IMR-90 (cell line): ENCODE results near the gene CGNL1. TPM values are rescaled to one million over a fixed set of nuclear protein-coding genes. Genes with fewer than 3 reads are reported as not detected.

Source experiments
- ATAC-seq: fragments of 200-7000 bp; cut with Tn5 transposase; 2 replicates; pipeline ENCODE4 v1.9.1; 2020; ENCODE audit warnings: low read depth, mild to moderate bottlenecking, moderate library complexity
- BruUV-seq: library from RNA; stranded (reverse); fragments of 400-500 nt; replicated peaks from 2 replicates; lab custom pipeline; 2021; lab: Mats Ljungman, UMichigan
- CTCF ChIA-PET: fragments of 300-600 bp; formaldehyde crosslinking; extraction: SDS; loops from one replicate; lab custom pipeline; 2021; ENCODE audit warnings: antibody characterized with exemption; lab: Yijun Ruan, JAX
- POLR2A ChIA-PET: fragments of 300-600 bp; sonication (Branson Sonifier 250); formaldehyde crosslinking; loops from one replicate; lab custom pipeline; 2022; ENCODE audit warnings: antibody characterized with exemption; ENCODE audit not compliant: unreplicated experiment; lab: Charles Lee
- DNase-seq: peaks from one replicate; pipeline ENCODE4 v3.0.0; 2013
- H2AFZ ChIP-seq: replicated peaks from 2 replicates; pipeline ENCODE3; 2013; ENCODE audit warnings: low read length, mild to moderate bottlenecking; ENCODE audit not compliant: poor library complexity
- H2AK5ac ChIP-seq: 2 replicates; pipeline ENCODE4 v1.6.1; 2013; ENCODE audit warnings: low read depth, low read length, inconsistent platforms
- H2AK9ac ChIP-seq: replicated peaks from 2 replicates; pipeline ENCODE3; 2013; ENCODE audit warnings: mild to moderate bottlenecking, low read depth, low read length, moderate library complexity; ENCODE audit not compliant: poor library complexity
- H2BK120ac ChIP-seq: 2 replicates; pipeline ENCODE4 v1.6.1; 2013; ENCODE audit warnings: low read depth, low read length, inconsistent platforms
- H2BK15ac ChIP-seq: 3 replicates; pipeline ENCODE4 v1.6.1; 2013; ENCODE audit warnings: low read depth, low read length, inconsistent platforms
- H2BK20ac ChIP-seq: 2 replicates; pipeline ENCODE4 v1.6.1; 2013; ENCODE audit warnings: low read depth, mild to moderate bottlenecking, inconsistent platforms, low read length, moderate library complexity
- H2BK5ac ChIP-seq: 2 replicates; pipeline ENCODE4 v1.6.1; 2013; ENCODE audit warnings: mild to moderate bottlenecking, low read depth, low read length, inconsistent platforms; ENCODE audit not compliant: poor library complexity, severe bottlenecking
- H3K14ac ChIP-seq: replicated peaks from 2 replicates; pipeline ENCODE4 v1.6.1; 2013; ENCODE audit warnings: low read depth, low read length, inconsistent platforms
- H3K18ac ChIP-seq: 2 replicates; pipeline ENCODE4 v1.6.1; 2013; ENCODE audit warnings: low read depth, low read length, control low read depth
- H3K23ac ChIP-seq: 2 replicates; pipeline ENCODE4 v1.6.1; 2013; ENCODE audit warnings: low read depth, low read length, inconsistent platforms
- H3K27ac ChIP-seq: 2 replicates; pipeline ENCODE4 v1.5.1; 2013; ENCODE audit warnings: mild to moderate bottlenecking, control low read depth, low read length; ENCODE audit not compliant: insufficient read depth
- H3K27me3 ChIP-seq: 2 replicates; pipeline ENCODE4 v1.6.1; 2013; ENCODE audit warnings: low read length; ENCODE audit not compliant: control insufficient read depth, insufficient read depth
- H3K36me3 ChIP-seq: 2 replicates; pipeline ENCODE4 v1.6.1; 2013; ENCODE audit warnings: low read length, mixed read lengths; ENCODE audit not compliant: control insufficient read depth, insufficient read depth
- H3K4ac ChIP-seq: 2 replicates; pipeline ENCODE4 v1.6.1; 2013; ENCODE audit warnings: low read depth, low read length, inconsistent platforms
- H3K4me1 ChIP-seq: 2 replicates; pipeline ENCODE4 v1.6.1; 2013; ENCODE audit warnings: low read length, mixed read lengths; ENCODE audit not compliant: control insufficient read depth, insufficient read depth
- H3K4me2 ChIP-seq: 2 replicates; pipeline ENCODE4 v1.6.1; 2013; ENCODE audit warnings: low read depth, mild to moderate bottlenecking, control low read depth, low read length, moderate library complexity
- H3K4me3 ChIP-seq: 2 replicates; pipeline ENCODE4 v1.5.1; 2013; ENCODE audit warnings: low read depth, mild to moderate bottlenecking, control low read depth, low read length, moderate library complexity; ENCODE audit not compliant: insufficient read depth
- H3K56ac ChIP-seq: 2 replicates; pipeline ENCODE4 v1.6.1; 2013; ENCODE audit warnings: low read length, inconsistent platforms; ENCODE audit not compliant: insufficient read depth; ENCODE audit errors: extremely low read depth
- H3K79me1 ChIP-seq, 2 experiments: 2 replicates each; pipeline ENCODE4 v1.6.1; 2013; ENCODE audit warnings: low read length in 2 of 2, inconsistent platforms in 1 of 2, low read depth in 1 of 2
- H3K9ac ChIP-seq: 2 replicates; pipeline ENCODE4 v1.6.1; 2013; ENCODE audit warnings: low read depth, low read length, control low read depth
- H3K9me1 ChIP-seq: 2 replicates; pipeline ENCODE4 v1.6.1; 2013; ENCODE audit warnings: low read length, inconsistent platforms; ENCODE audit not compliant: insufficient read depth
- H3K9me3 ChIP-seq: 2 replicates; pipeline ENCODE4 v1.6.1; 2013; ENCODE audit warnings: low read length; ENCODE audit not compliant: control insufficient read depth, insufficient read depth
- H4K20me1 ChIP-seq: 2 replicates; pipeline ENCODE4 v1.6.1; 2013; ENCODE audit warnings: low read length, inconsistent platforms; ENCODE audit not compliant: insufficient read depth
- H4K5ac ChIP-seq: 2 replicates; pipeline ENCODE4 v1.6.1; 2013; ENCODE audit warnings: mild to moderate bottlenecking, low read depth, low read length, control low read depth
- H4K8ac ChIP-seq, 2 experiments: 2 replicates each; pipeline ENCODE4 v1.6.1; 2013; ENCODE audit warnings: low read depth in 2 of 2, low read length in 2 of 2, control low read depth in 1 of 2, inconsistent platforms in 1 of 2
- H4K91ac ChIP-seq: 2 replicates; pipeline ENCODE4 v1.6.1; 2013; ENCODE audit warnings: low read depth, low read length, inconsistent platforms; ENCODE audit not compliant: insufficient read depth
- POLR2A ChIP-seq: IDR thresholded peaks from 2 replicates; pipeline ENCODE4 v1.6.1; 2012; ENCODE audit warnings: mild to moderate bottlenecking, low read depth, low read length
- RAD21 ChIP-seq: IDR thresholded peaks from 2 replicates; pipeline ENCODE4 v1.6.1; 2012; ENCODE audit warnings: low read length, improper control_type of control experiment
- WGBS, 2 experiments: methylation state at CpG; one replicate each; pipeline versions ENCODE4 v1.1.5 to v1.1.7; 2013; ENCODE audit warnings: missing lambda C conversion rate in 2 of 2; ENCODE audit not compliant: insufficient read length in 1 of 2; ENCODE audit errors: extremely low coverage in 2 of 2; 5-methylcytosine and 5-hydroxymethylcytosine counted together
- dilution Hi-C: fragments of 300-500 bp; cut with HindIII; formaldehyde crosslinking; loops from one replicate; pipeline ENCODE4 v1.14.3; 2018; ENCODE audit warnings: low sequenced_read_pairs; ENCODE audit not compliant: unreplicated experiment
- in situ Hi-C: fragments of 300-500 bp; cut with MboI; formaldehyde crosslinking; loops from 3 replicates; pipeline ENCODE4 v1.14.3; 2019; ENCODE audit warnings: low sequenced_read_pairs, inconsistent platforms, mixed read lengths
- intact Hi-C: fragments of 100-400 bp; cut with micrococcal nuclease; formaldehyde crosslinking; loops from 2 replicates; pipeline ENCODE4 v1.10.0; 2022
- polyA plus RNA-seq, 3 experiments: library from polyadenylated mRNA; depleted of rRNA; stranded (reverse); fragments of >200 nt; gene quantifications; 2 replicates each; pipeline ENCODE4 v1.2.3, GENCODE V29; 2012; ENCODE audit warnings: low replicate concordance in 1 of 3
- total RNA-seq: library from RNA; depleted of rRNA; stranded (reverse); fragments of >200 nt; gene quantifications from 2 replicates; pipeline ENCODE4 v1.2.3, GENCODE V29; 2012
- TF ChIP-seq, protein P1 (sequence below): conservative IDR thresholded peaks from 2 replicates; pipeline ENCODE4 v1.5.1; 2012; ENCODE audit warnings: mild to moderate bottlenecking, low read depth, low read length, improper control_type of control experiment

Gene CGNL1
- total and polyA plus RNA-seq, 2 of the 4 experiments (the other 2 are of a cell fraction), result 0.07 to 0.18 TPM

DNA sequence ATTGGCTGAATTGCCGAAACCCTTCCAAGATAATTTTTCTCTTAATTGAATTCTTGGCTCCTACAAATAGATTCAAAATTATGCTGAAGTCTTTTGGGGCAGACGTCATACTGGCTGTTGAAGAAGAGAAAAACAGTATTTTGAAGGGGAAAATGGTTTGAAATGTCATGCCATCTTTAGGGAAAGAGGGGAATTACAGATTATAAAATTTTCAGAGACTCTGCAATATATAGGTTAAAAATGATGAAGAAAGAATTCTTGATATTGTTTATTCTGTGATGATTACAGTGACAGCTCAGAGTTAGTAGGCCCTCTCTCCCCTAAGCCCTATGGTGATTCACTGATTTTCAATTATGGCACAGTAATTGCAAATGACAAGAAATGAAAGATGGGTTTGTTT, 86.1 kb downstream of the CGNL1 start:
- no TSS peak for BruUV-seq
- H3K9me1 ChIP-seq, result no peaks in the 10 kb centered on the region
- no peaks in the 10 kb centered on the region for H3K4me1 ChIP-seq
- no peak overlapping the region for H3K4ac ChIP-seq
- intact Hi-C loops, result loop anchor here (5.0 kb wide), 2 partner anchors 65 to 120 kb away; no protein-coding TSS in a partner anchor
- no peaks in the 10 kb centered on the region for H3K9me3 ChIP-seq
- no peaks in the 10 kb centered on the region for H3K36me3 ChIP-seq
- H2AFZ ChIP-seq, result no peak overlapping the region
- no peak overlapping the region for H3K4me2 ChIP-seq
- ATAC-seq, result peak; percentile 44; the same call in 1 of the 2 replicates
- no peak overlapping the region for H3K9ac ChIP-seq
- H2BK5ac ChIP-seq, result no peak overlapping the region
- TF ChIP-seq POLR2A, result no peak
- TF ChIP-seq RAD21, result peak; percentile 21; the same call in 1 of the 2 replicates
- TF ChIP-seq, protein P1, sequence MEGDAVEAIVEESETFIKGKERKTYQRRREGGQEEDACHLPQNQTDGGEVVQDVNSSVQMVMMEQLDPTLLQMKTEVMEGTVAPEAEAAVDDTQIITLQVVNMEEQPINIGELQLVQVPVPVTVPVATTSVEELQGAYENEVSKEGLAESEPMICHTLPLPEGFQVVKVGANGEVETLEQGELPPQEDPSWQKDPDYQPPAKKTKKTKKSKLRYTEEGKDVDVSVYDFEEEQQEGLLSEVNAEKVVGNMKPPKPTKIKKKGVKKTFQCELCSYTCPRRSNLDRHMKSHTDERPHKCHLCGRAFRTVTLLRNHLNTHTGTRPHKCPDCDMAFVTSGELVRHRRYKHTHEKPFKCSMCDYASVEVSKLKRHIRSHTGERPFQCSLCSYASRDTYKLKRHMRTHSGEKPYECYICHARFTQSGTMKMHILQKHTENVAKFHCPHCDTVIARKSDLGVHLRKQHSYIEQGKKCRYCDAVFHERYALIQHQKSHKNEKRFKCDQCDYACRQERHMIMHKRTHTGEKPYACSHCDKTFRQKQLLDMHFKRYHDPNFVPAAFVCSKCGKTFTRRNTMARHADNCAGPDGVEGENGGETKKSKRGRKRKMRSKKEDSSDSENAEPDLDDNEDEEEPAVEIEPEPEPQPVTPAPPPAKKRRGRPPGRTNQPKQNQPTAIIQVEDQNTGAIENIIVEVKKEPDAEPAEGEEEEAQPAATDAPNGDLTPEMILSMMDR, result peak; percentile 27; the same call in 1 of the 2 replicates
- no peak overlapping the region for H3K27ac ChIP-seq
- no peak overlapping the region for H2BK20ac ChIP-seq
- H3K18ac ChIP-seq, result no peak overlapping the region
- H3K79me1 ChIP-seq, result no peaks in the 10 kb centered on the region
- H3K4me3 ChIP-seq, result no peak overlapping the region
- ChIA-PET POLR2A (no interaction called here), CTCF (interaction anchor here (0.5 kb wide), 1 partner anchor 25 kb away, joined by 7 read pairs; no protein-coding TSS in a partner anchor)
- no peaks in the 10 kb centered on the region for H4K20me1 ChIP-seq
- H4K5ac ChIP-seq, result no peak overlapping the region
- no peak overlapping the region for H4K91ac ChIP-seq
- dilution Hi-C loops, result no loop called here
- H3K14ac ChIP-seq, result no peak overlapping the region
- no peak overlapping the region for H3K56ac ChIP-seq
- H3K23ac ChIP-seq, result no peak overlapping the region
- no peak overlapping the region for H2AK9ac ChIP-seq
- in situ Hi-C loops, result no loop called here
- no peak overlapping the region for H4K8ac ChIP-seq
- no peak overlapping the region for H2BK15ac ChIP-seq
- H2BK120ac ChIP-seq, result no peak overlapping the region
- WGBS, 2 experiments, result no CpG with 5 or more reads among the region's 2 CpGs
- DNase-seq, result peak; percentile 4
- peaks cover 23% of the 10 kb centered on the region for H3K27me3 ChIP-seq
- H2AK5ac ChIP-seq, result no peak overlapping the region
